NT2/D1 (cell line): ENCODE data around the gene PSMB11.

Experiments used
- SUZ12 ChIP-seq: IDR thresholded peaks from 2 replicates; pipeline ENCODE4 v1.6.1; 2011; ENCODE audit not compliant: insufficient read length, insufficient read depth; ENCODE audit errors: extremely low read depth
- YY1 ChIP-seq: IDR thresholded peaks from 2 replicates; pipeline ENCODE4 v1.6.1; 2011; ENCODE audit not compliant: insufficient read length, insufficient read depth
- ZNF274 ChIP-seq: IDR thresholded peaks from 2 replicates; pipeline ENCODE4 v1.6.1; 2011; ENCODE audit warnings: mild to moderate bottlenecking, low read depth, low read length

GRCh38 chr14:22998329-22999012 lies 43.5 kb upstream of the PSMB11 start:
- TF ChIP-seq SUZ12 (no peak), ZNF274 (no peak), YY1 (no peak)
